IPS-NIHi7 (cell line): Measurements from ENCODE around the gene C5.
"Not testable (repeated sequence)": the region's sequence is repeated elsewhere in the genome, so short reads cannot be mapped to it uniquely, and the experiment has no call there.

Experiments used
- DNase-seq: peaks from one replicate; pipeline ENCODE4 v3.0.0; 2012; ENCODE audit warnings: mixed read lengths; ENCODE audit errors: extremely low spot score

The C5 gene

GRCh38 chr9:121048618-121049017, 1.5 kb downstream of the C5 start:
- no peak for DNase-seq

- no peak for DNase-seq
These were observed 1.9 kb downstream of the C5 start for GRCh38 chr9:121048175-121048574.

- no peak for DNase-seq
These were observed 11.3 kb downstream of the C5 start for GRCh38 chr9:121038804-121039203.

- no peak for DNase-seq
These were observed 11.7 kb downstream of the C5 start for GRCh38 chr9:121038362-121038761.

GRCh38 chr9:121035717-121036116, 14.4 kb downstream of the C5 start:
- DNase-seq = not testable (repeated sequence)

GRCh38 chr9:121034529-121034928, 15.5 kb downstream of the C5 start:
- no peak for DNase-seq

GRCh38 chr9:121029469-121029868, 20.6 kb downstream of the C5 start:
- no peak for DNase-seq

GRCh38 chr9:121028285-121028684, 21.8 kb downstream of the C5 start:
- DNase-seq = not testable (repeated sequence)

- DNase-seq = no peak
These were observed 23.3 kb downstream of the C5 start for GRCh38 chr9:121026768-121027167.

GRCh38 chr9:121026260-121026691, 23.8 kb downstream of the C5 start:
- DNase-seq = no peak

GRCh38 chr9:121024237-121024636, 25.8 kb downstream of the C5 start:
- DNase-seq = no peak

GRCh38 chr9:121023064-121023463, 27.0 kb downstream of the C5 start:
- DNase-seq = peak; percentile 46

GRCh38 chr9:121021301-121021700, 28.8 kb downstream of the C5 start:
- DNase-seq = no peak

- no peak for DNase-seq
These were observed 30.8 kb downstream of the C5 start for GRCh38 chr9:121019273-121019672.

- DNase-seq = no peak
These were observed 36.2 kb downstream of the C5 start for GRCh38 chr9:121013911-121014310.

GRCh38 chr9:121009650-121010049, 40.4 kb downstream of the C5 start:
- DNase-seq = no peak

- DNase-seq = no peak
These were observed 50.8 kb downstream of the C5 start for GRCh38 chr9:120999317-120999716.

- DNase-seq = no peak
These were observed 52.0 kb downstream of the C5 start for GRCh38 chr9:120998111-120998510.

- DNase-seq = no peak
These were observed 52.6 kb downstream of the C5 start for GRCh38 chr9:120997502-120997901.

GRCh38 chr9:120996409-120996808, 53.7 kb downstream of the C5 start:
- DNase-seq = no peak

- DNase-seq = no peak
These were observed 61.0 kb downstream of the C5 start for GRCh38 chr9:120989065-120989464.

GRCh38 chr9:120985819-120986222, 64.3 kb downstream of the C5 start:
- peak; percentile 34 for DNase-seq

GRCh38 chr9:120983259-120983837, 66.7 kb downstream of the C5 start:
- DNase-seq = no peak

GRCh38 chr9:120982836-120983235, 67.2 kb downstream of the C5 start:
- DNase-seq = no peak
